Activated B cell treated with CpG ODN at 0.5 μM for 24 hours (primary cell): ENCODE results near the gene APOBR. TPM values are rescaled to one million over a fixed set of nuclear protein-coding genes. Genes with fewer than 3 reads are reported as not detected.
"Not testable (repeated sequence)": the region's sequence is repeated elsewhere in the genome, so short reads cannot be mapped to it uniquely, and the experiment has no call there.

ENCODE experiments used
- ATAC-seq: fragments of 200-7000 bp; cut with Tn5 transposase; one replicate; pipeline ENCODE4 v1.10.0; 2021; ENCODE audit warnings: low read depth, mild to moderate bottlenecking, moderate library complexity
- CTCF ChIA-PET: fragments of 350-600 bp; sonication (Branson Sonifier 250); formaldehyde crosslinking; loops from one replicate; lab custom pipeline; 2021; ENCODE audit warnings: antibody characterized with exemption; lab: Charles Lee
- POLR2A ChIA-PET: fragments of 350-600 bp; sonication (Branson Sonifier 250); formaldehyde crosslinking; loops from one replicate; lab custom pipeline; 2021; ENCODE audit warnings: antibody characterized with exemption; lab: Charles Lee
- DNase-seq: peaks from one replicate; pipeline ENCODE4 v3.0.0; 2022
- H3K27ac Mint-ChIP-seq: one replicate; pipeline ENCODE4 v1.8.0; 2020; ENCODE audit warnings: mixed read lengths
- H3K27me3 Mint-ChIP-seq: one replicate; pipeline ENCODE4 v1.8.0; 2021; ENCODE audit warnings: mixed read lengths
- H3K36me3 Mint-ChIP-seq: one replicate; pipeline ENCODE4 v1.8.0; 2021; ENCODE audit warnings: low read depth, mixed read lengths
- H3K4me1 Mint-ChIP-seq: one replicate; pipeline ENCODE4 v1.8.0; 2021; ENCODE audit warnings: mixed read lengths
- H3K4me3 Mint-ChIP-seq: one replicate; pipeline ENCODE4 v1.8.0; 2020; ENCODE audit warnings: mild to moderate bottlenecking, mixed read lengths
- H3K9me3 Mint-ChIP-seq: one replicate; pipeline ENCODE4 v1.8.0; 2020; ENCODE audit warnings: mixed read lengths
- CTCF ChIP-seq: fragments of 200-600 bp; IDR thresholded peaks from one replicate; pipeline ENCODE4 v1.8.0; 2022; ENCODE audit warnings: antibody characterized with exemption, mild to moderate bottlenecking
- intact Hi-C: fragments of 100-400 bp; cut with micrococcal nuclease; formaldehyde crosslinking; loops from one replicate; pipeline ENCODE4 v1.15.1; 2024
- total RNA-seq: library from RNA; stranded (reverse); gene quantifications from 2 replicates; pipeline ENCODE4 v1.2.3, GENCODE V29; 2022

Gene APOBR
- total RNA-seq, 1 donor from 2014 or later, result 2.9 TPM

- no peak overlapping the region for H3K27ac Mint-ChIP-seq
- POLR2A ChIA-PET, result no interaction called here
Observed at GRCh38 chr16:28526201-28527099, 32.0 kb downstream of the APOBR start.

GRCh38 chr16:28527100-28527785 lies 32.8 kb downstream of the APOBR start:
- H3K4me3 Mint-ChIP-seq, H3K27me3 Mint-ChIP-seq, POLR2A ChIA-PET, intact Hi-C loops, H3K4me1 Mint-ChIP-seq, ATAC-seq, DNase-seq, CTCF ChIA-PET, H3K9me3 Mint-ChIP-seq, H3K36me3 Mint-ChIP-seq, H3K27ac Mint-ChIP-seq: not testable (repeated sequence)

More at GRCh38 chr16:28526201-28527099, 32.0 kb downstream of the APOBR start:
- ATAC-seq (no peak), DNase-seq (no peak)
- CTCF ChIA-PET, result no interaction called here
- H3K4me3 Mint-ChIP-seq, result no peak overlapping the region
- no peak for TF ChIP-seq CTCF
- H3K36me3 Mint-ChIP-seq, result no peaks in the 10 kb centered on the region
- peaks cover 8% of the 10 kb centered on the region for H3K4me1 Mint-ChIP-seq
- peaks cover 1% of the 10 kb centered on the region for H3K27me3 Mint-ChIP-seq
- no peaks in the 10 kb centered on the region for H3K9me3 Mint-ChIP-seq
- intact Hi-C loops, result no loop called here

- POLR2A ChIA-PET, result no interaction called here
- no peaks in the 10 kb centered on the region for H3K27me3 Mint-ChIP-seq
- no peak overlapping the region for H3K27ac Mint-ChIP-seq
- H3K36me3 Mint-ChIP-seq, result no peaks in the 10 kb centered on the region
- no peak for TF ChIP-seq CTCF
- no peaks in the 10 kb centered on the region for H3K9me3 Mint-ChIP-seq
- intact Hi-C loops, result no loop called here
- DNase-seq, result no peak
- CTCF ChIA-PET, result no interaction called here
- no peak overlapping the region for H3K4me3 Mint-ChIP-seq
- ATAC-seq, result no peak
- H3K4me1 Mint-ChIP-seq, result peaks cover 5% of the 10 kb centered on the region
Observed at GRCh38 chr16:28527985-28528384, 33.5 kb downstream of the APOBR start.

GRCh38 chr16:28528463-28528867 lies 34.0 kb downstream of the APOBR start:
- Mint-ChIP-seq H3K27ac (no peak overlapping the region), H3K27me3 (no peaks in the 10 kb centered on the region), H3K4me1 (peaks cover 3% of the 10 kb centered on the region), H3K9me3 (no peaks in the 10 kb centered on the region), H3K36me3 (no peaks in the 10 kb centered on the region), H3K4me3 (no peak overlapping the region)
- ChIA-PET CTCF (no interaction called here), POLR2A (no interaction called here)
- DNase-seq (no peak), ATAC-seq (no peak)
- no peak for TF ChIP-seq CTCF
- intact Hi-C loops, result no loop called here

GRCh38 chr16:28529124-28529523 lies 34.7 kb downstream of the APOBR start:
- Mint-ChIP-seq H3K36me3 (no peaks in the 10 kb centered on the region), H3K4me3 (no peak overlapping the region), H3K27me3 (no peaks in the 10 kb centered on the region), H3K4me1 (peaks cover 3% of the 10 kb centered on the region), H3K27ac (no peak overlapping the region), H3K9me3 (no peaks in the 10 kb centered on the region)
- no peak for TF ChIP-seq CTCF
- CTCF ChIA-PET, result no interaction called here
- DNase-seq (no peak), ATAC-seq (no peak)
- POLR2A ChIA-PET, result no interaction called here
- intact Hi-C loops, result no loop called here
